NCI-H1930 (cell line): ENCODE measurements around the gene PRKG1.
"Not testable (repeated sequence)": the region's sequence is repeated elsewhere in the genome, so short reads cannot be mapped to it uniquely, and the experiment has no call there.

Experiments used
- DNase-seq, 2 experiments: peaks; one replicate each; lab custom pipeline; 2025; lab: John Stamatoyannopoulos, UW

Gene PRKG1

DNA sequence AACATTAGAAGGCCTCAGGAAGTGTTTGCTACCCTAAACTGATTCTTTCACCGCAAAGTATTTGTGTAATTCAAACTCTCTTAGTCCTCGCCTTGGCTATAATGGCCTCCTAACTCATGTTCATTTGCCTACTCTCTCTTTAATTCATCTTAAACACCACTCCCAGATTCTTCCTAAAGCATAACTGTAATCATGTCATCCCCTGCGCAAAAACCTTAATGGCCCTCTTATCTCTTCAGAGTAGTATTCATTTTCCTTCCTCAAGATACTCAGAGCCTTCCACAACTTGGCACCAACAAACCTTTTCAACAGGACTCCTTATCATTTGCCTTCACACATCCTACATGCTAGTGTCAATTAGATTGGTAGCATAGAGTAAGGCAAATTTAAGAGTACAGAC is 582.2 kb downstream of the PRKG1 start:
- DNase-seq, result no peak

DNA sequence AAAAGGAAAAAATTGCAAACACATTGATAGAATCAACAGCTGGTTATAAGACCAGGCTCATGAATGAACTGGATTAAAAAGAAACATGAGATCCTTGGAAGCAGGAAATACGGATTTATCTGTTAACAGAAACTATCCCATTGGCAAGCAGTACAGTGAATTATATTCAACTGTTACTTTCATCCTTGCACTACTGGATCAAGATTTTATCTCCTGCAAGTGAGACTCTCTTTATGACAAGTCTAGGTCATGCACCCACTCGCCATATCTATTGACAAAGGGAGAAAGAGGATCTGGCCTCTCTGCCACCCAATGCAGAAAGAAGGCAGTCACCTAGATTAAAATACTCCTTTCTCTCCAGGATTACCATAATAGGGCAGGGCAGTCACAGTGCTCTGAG is 583.7 kb downstream of the PRKG1 start:
- no peak for DNase-seq

DNA sequence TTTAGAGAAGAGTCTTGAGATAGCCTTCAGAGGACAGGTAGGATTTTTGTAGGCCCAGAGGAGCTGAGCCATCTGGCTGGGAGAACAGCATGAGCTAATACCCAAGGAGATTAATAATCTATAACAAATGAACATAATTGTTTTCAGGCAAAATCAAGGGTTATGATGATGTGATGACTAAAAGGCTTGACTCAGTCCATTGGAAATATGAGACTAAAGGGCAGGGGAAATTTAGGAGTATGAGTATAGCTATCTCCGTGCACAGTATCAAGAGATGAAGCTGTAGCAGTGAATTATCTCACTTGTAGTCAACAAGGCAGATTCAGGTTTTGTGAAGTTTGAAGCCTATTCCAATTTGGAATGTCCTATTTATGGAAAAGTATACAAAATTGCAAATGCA is 585.1 kb downstream of the PRKG1 start:
- no peak for DNase-seq

DNA sequence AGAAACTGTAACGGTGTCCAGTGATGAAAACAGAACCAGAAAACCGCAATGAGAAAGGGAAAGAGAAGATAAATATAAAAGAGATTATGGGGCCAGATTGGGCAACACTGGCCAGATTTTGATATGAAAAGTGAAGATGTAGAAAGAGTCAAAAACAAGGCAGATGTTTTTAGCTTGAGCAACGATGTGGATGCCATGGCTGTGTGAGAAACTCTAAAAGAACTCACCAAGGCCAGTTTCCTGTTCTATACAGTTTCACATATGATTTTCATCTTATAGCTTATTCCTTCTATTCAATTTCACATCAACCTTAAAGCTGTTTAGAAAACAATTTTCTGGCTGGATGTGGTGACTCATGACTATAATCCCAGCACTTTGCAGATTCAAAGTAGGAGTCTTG is 588.8 kb downstream of the PRKG1 start:
- DNase-seq, result no peak

DNA sequence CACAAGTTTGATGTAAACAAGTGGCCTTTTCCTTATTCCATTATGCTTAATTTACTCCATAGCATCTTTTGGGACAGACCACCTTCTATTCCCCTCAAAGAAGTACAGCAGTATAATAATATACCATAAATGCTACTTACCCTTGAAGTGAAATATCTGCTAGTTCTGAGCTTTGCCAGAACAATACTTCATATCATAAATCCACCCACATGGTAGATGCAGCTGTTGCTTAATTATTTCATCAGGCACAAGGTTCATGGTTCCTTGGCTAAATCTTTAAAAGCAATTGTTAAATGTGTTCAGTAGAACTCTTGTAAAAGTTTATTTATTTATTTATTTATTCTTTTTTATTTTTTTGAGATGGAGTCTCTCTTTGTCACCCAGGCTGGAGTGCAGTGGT is 592.2 kb downstream of the PRKG1 start:
- DNase-seq, result no peak

DNA sequence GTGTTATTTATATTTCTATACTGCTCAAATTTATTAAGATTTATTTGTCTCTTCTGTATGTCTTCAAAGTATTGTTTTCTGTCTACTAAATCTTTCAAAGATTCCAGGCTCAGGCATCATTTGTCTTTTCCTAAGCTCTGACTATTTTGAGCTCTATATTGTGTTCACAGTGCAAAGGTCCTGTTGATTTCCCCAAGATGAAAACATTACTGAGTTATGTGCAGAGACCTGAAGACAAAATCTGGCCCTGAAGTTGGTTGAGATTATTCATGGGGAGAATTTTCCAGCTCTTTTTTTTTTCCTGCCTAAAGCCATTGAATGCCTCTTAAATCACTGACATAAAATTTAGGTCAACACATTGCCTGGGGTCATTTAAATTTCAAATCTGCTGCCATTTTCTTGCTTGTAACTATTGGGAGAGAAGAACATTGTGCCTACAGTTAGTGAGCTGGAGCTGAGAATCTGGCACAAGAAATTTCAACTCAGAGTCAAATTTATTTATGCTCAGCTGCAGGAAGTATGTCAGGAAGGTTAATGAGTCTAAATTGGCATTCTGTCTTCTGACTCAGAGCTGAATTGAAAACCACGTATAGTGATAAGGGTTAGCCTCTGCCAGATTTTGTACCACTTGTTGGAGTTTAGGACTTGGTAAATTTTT is 593.5 kb downstream of the PRKG1 start:
- no peak for DNase-seq

DNA sequence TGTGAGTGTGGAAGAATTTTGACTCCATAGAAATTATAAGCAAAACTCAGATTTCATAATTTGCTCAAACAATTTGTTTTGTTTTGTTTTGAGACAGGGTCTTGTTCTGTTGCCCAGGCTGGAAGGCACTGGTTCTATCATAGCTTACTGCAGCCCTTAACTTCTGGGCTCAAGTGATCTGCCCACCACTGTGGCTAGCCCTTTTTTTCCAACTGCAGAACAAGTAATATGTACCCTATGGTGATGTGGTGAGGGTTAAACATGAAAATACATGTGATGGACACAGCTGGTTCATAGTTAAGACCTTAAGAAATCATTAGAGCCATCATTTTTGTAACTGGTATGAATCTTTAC is 594.0 kb downstream of the PRKG1 start:
- no peak for DNase-seq

DNA sequence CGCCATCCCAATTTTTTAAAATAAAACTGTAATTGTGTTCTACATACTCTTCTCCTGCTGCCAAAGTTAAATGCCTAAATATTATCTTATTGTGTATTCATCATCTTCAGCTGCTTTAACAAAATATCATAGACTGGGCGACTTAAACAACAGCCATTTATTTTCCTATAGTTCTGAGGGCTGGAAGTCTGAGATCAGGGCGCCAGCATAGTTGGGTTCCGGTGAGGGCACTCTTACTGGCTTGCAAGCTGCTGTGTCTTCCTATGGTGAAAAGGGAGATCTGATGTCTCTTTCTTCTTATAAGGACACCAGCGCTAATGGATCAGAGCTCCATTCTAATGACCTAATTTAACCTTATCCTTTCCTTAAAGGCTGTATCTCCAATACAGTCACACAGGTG is 594.8 kb downstream of the PRKG1 start:
- no peak for DNase-seq

DNA sequence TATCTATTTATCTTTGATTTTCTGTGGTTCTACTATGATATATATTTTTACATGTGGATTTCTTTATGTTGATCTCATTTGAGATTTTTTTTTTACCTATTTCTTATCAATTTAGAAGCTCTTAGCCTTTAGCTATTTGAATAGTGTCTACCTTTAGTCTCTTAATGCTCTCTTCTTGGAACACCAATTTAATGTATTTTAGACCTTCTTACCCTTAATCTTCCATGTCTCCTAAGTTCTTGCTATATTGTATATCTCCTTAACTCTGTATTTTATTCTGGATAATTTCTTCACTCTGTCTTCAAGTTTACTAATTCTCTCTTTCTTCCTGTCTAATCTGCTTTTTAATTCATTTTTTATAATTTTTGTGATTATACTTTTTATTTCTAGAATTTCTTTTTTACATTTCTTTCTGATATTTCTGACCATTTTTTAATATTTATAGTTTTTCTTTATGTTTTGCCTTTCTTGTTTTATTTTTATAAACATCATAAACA is 597.8 kb downstream of the PRKG1 start:
- no peak for DNase-seq

DNA sequence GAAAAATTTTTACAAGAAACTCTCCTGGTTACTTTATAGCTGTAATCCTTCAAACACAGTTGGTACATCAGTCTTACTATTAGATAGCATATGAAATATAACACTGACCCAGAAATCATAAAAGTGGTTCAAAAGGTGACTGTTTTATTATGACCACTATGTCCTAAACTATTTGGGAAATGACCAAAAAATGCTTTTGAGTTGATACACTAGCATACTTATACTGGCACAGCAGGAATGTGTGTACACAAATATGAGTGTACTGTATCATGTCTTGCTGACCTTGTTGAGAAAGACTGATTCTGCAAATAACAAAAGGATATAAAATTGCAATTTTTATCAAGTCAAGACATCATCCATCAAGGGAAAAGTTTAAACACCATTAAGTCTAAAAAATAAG is 600.8 kb downstream of the PRKG1 start:
- DNase-seq, result no peak

DNA sequence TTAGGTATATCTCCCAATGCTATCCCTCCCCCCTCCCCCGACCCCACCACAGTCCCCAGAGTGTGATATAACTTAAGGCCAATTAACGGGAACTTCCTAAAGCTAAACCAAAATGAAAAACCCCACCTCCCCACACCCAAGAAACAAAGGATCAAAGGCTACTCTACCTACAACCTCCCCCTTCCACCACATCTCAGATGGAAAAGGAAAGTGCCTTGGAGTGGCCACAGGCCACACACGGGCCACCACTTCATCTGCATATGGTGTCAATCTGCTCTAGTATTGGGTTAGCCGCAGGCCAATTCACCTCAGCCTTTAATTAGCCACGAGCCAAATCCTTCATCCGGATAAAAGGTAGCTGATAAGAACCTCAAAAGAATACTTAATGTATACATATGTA is 605.6 kb downstream of the PRKG1 start:
- DNase-seq, result no peak

DNA sequence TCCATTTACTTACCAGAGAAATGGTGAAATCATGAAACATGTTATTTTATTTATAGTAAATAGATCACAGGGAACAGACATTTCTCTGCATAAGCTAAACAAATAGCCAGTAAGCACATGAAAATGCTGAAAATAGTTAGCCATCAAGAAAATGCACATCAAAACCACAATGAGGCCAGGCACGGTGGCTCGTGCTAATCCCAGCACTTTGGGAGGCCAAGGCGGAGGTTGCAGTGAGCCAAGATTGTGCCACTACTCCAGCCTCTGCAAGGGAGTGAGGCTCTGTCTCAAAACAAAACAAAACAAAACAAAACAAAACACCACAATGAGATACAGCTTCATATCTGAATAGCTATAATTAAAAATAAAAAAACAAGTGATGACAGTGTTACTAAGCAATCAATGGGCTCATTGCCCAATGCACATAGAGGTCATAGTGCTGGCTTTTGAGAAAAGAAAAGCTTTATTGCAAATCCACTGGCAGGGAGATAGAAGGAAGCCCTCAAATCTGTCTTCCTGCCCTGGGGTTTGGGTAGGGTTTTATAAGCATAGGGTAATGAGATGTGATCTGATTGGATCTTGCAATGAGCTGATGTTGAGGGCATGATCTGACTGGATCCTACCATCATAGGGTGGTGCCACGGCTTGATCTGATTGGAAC is 608.9 kb downstream of the PRKG1 start:
- DNase-seq, result no peak

DNA sequence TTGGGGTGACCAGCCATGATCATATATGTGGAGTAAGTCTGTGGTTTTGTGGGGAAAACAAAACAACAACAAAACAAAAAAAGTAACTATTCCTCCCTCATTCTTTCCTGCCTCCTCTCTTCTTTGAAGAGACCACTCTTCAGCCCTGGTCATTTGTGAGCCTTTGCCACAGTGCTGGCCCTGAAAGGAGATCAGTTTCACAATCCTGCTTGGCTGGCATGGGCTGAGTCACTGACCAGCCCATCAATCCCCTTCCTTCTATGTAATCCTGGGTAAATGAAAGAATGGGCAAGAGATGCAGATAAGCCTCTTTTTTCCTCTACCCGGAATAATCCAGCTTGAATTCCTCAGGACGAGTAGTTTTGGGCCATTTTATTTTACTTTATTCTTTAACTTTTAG is 611.5 kb downstream of the PRKG1 start:
- DNase-seq, result no peak

DNA sequence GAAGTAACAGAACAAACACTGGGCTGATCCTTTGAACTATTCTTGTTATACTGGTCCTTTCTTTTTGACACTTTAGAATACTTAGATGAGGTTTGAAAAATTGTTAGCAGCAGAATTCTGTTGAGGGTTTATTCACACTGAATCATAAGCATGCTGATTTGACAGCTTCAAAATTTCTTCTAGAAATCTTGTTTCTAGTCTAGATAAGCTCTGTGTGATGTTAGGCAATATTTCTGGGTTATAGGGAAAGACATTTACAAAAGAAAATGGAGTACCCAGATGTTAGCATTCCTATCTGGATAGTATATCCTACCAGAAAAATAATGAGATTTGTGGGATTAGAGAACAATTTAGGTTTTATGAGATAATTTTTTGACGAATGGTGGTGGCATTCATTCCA is 613.0 kb downstream of the PRKG1 start:
- no peak for DNase-seq

DNA sequence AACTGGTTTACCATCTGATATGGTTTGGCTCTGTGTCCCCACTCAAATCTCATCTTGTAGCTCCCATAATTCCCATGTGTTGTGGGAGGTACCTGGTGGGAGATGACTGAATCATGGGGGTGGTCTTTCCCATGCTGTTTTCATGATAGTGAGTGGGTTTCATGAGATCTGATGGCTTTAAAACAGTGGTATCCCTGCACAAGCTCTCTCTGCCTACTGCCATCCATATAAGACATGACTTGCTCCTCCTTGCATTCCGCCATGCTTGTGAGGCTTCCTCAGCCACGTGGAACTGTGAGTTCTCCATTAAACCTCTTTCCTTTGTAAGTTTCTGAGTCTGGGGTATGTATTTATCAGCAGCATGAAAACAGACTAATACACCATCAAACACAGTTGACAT is 614.5 kb downstream of the PRKG1 start:
- not testable (repeated sequence) for DNase-seq

DNA sequence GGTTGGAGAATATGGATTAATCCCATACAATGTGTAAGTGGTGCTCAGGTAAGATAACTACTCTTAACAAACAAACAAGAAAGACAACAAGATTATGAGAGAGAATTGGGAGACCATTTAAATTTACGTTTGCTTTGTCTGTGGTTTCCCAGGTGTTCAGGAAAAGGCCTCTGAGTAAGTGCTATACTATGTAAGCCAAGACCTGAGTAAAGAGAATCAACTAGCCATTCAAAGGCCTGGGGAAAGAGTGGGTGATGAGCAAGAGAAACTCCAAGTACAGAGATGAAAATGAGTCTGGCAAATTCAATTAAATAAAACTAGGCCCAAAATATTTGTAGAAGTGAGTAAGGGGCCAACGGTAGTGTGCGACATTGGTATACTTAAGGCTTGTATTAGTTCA is 615.2 kb downstream of the PRKG1 start:
- no peak for DNase-seq

DNA sequence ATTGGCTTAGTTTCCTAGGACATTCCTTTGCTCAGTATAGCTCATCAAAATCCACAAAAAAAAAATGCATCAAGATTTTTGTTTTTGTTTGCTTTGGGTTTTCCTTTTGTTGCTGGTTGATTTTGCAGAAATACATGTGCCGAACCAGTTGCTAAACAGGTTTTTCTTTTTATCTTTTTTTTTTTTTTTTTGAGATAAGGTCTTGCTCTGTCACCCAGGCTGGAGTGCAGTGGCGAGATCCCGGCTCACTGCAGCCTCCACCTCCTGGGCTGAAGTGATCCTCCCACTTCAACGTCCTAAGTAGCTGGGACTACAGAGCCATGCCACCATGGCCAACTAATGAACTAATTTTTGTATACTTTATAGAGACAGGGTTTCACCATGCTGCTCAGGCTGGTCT is 616.8 kb downstream of the PRKG1 start:
- DNase-seq, result no peak

DNA sequence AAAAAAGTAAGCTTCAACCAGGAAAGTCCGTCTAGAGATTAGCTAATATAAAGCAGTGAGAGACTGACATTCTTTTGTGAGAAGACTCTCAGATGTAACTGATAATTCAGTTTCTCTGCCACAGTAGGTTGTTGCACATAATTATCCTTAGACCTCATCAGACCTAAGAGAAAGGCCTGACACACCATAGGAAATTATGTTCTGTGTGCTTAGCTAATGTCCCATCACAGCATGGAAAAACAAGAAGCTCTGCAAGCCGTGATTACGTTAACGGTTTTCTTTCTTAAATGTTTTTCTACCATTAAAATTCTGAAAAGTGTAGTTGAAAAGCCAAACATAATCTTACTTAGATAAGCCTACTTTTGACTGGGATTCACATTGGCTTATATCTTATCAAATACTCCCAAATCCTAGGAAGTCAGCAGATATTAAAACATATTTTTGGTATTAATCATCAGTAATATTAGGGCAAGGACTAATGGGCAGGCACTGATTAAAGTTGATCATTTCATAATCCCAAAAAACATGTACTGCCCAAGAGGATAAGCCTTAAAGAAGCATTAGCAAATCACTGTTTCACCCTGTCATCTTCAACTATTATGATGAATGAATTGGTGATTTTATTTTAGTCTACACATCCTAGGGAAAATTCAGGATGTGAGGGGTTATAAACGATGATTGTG is 619.9 kb downstream of the PRKG1 start:
- no peak for DNase-seq

DNA sequence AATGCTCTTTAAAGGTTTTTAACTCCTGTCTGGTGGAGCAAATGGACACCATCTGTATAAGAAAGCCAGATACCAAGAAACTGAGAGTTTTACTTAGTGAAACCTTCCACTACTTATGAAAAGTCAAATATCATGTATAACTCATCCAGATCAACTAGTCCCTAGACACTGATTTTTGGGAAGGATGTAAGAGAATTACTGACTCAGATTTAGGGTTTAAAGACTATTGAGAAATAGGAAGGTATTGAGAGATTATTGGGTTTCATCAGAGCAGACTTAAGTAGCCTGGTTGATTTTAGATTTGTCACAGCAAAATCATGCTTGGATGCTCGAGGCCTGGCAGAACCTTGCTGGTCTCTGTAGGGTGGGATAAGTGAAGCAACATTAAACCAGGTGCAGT is 622.0 kb downstream of the PRKG1 start:
- DNase-seq, result no peak

DNA sequence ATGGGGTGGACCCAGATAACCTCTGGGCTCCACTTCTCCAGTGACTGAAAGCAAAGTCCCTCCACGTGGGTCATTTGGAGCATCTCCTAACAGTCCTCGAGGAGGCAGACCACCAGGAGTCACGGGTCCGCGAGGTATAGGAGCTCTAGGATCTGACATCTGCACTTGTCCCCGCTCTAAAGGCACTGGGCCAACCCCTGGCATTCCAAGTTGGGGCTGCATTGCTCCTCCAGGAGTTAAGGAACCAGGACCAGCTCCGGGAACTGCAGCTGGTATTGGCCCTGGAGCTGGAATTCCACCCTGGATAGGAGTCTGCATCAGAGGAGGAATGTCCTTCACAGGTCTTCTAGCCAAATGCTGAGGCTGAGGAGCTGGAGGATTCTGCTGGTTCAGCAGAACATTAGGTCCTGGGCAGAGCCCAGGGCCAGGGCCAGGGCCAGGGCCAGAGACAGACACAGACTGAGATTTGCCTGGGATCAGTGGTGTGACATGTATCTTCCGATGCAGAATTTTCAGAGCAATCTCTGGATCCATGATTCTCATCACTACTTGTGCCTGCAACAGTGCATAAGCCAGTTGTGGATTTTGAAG is 624.3 kb downstream of the PRKG1 start:
- DNase-seq, result no peak

DNA sequence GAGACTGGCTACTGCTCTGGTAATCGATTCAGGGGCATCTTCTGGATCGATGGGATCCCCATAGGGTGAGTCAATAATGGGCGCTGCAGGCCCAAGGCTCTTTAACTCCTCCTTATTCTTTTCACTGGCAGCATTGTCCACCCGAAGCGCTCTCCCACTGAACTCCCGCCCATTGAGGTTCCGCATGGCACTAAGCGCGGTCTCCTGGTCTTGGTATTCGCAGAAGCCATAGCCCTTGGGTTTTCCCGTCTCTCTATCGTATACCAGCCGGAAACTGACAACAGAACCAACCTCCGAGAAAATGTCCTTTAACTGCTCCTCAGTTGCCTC is 624.8 kb downstream of the PRKG1 start:
- no peak for DNase-seq

DNA sequence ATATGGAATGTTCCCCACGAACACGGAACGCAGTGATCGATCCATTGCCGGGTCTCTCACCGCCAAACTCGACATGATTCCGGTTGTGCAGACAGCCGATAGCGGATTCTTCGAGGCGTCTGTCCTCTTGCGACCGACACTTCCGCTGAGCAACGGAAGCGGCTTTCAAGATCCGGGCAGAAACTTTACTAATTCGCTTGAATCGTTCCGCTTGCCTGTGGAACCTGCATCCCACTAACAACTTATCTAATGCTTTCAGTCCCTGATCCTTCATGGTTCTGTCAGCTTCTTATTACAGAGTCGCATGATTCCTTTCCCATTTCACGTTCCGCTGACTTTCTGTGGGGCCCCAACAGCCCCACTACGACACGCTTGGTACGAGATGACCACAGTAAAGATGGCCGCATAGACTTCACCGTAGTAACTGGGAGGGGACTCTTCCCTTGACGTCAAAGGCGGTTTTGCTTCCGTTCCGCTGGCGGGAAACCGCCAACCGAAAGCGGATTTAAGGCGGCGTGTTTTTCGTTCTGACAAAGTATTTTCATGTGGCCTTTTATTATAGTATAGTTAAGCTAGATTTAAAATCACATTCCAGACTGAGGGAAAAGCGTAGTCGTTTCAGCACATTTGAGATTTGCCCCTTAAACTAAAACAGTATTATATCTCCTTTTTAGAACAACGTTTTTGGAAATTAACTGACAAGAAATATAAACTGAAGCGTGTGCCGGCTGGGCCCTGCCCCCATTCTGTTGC is 625.4 kb downstream of the PRKG1 start, which contains the start of gene CSTF2T:
Gene CSTF2T (minus strand): TSS at position 121 of the 753 bp plus-strand sequence. CDS start 46 bp downstream, at position 75.
- peak; percentile 56 to 67 for DNase-seq
